MCF 10A (cell line): ENCODE data around the gene COBL. TPM values are rescaled to one million over a fixed set of nuclear protein-coding genes. Genes with fewer than 3 reads are reported as not detected.

Source experiments
- BruUV-seq: library from RNA; stranded (reverse); fragments of 400-500 nt; replicated peaks from 2 replicates; lab custom pipeline; 2021; lab: Mats Ljungman, UMichigan
- CTCF ChIA-PET: fragments of 300-600 bp; sonication (Branson Sonifier 250); formaldehyde crosslinking; extraction: SDS; loops from one replicate; lab custom pipeline; 2021; ENCODE audit warnings: antibody characterized with exemption, inconsistent platforms; lab: Yijun Ruan, JAX
- POLR2A ChIA-PET: fragments of 300-600, 350-650 bp; sonication (Branson Sonifier 250); formaldehyde crosslinking; extraction: SDS; loops from one replicate; lab custom pipeline; 2020; ENCODE audit warnings: antibody characterized with exemption, inconsistent platforms; lab: Yijun Ruan, JAX
- DNase-seq: peaks from one replicate; pipeline ENCODE4 v3.0.0-alpha.2; 2018; ENCODE audit not compliant: unreplicated experiment
- H3K27ac Mint-ChIP-seq: one replicate; pipeline ENCODE4 v1.8.0; 2022; ENCODE audit warnings: mild to moderate bottlenecking, low read depth, mixed read lengths; ENCODE audit not compliant: unreplicated experiment
- H3K27me3 Mint-ChIP-seq: one replicate; pipeline ENCODE4 v1.8.0; 2022; ENCODE audit warnings: mixed read lengths; ENCODE audit not compliant: insufficient read depth, unreplicated experiment
- H3K36me3 Mint-ChIP-seq: one replicate; pipeline ENCODE4 v1.8.0; 2022; ENCODE audit warnings: mild to moderate bottlenecking, moderate library complexity, mixed read lengths; ENCODE audit not compliant: insufficient read depth, unreplicated experiment
- H3K4me1 Mint-ChIP-seq: one replicate; pipeline ENCODE4 v1.8.0; 2022; ENCODE audit warnings: mixed read lengths; ENCODE audit not compliant: insufficient read depth, unreplicated experiment
- H3K4me3 Mint-ChIP-seq: one replicate; pipeline ENCODE4 v1.8.0; 2022; ENCODE audit warnings: mild to moderate bottlenecking, moderate library complexity, mixed read lengths; ENCODE audit not compliant: unreplicated experiment
- H3K9me3 Mint-ChIP-seq: one replicate; pipeline ENCODE4 v1.8.0; 2022; ENCODE audit warnings: mixed read lengths; ENCODE audit not compliant: unreplicated experiment
- CTCF ChIP-seq: fragments of 200-600 bp; IDR thresholded peaks from one replicate; pipeline ENCODE4 v1.8.0; 2022; ENCODE audit warnings: antibody characterized with exemption, mild to moderate bottlenecking; ENCODE audit not compliant: unreplicated experiment
- intact Hi-C: fragments of 100-400 bp; cut with micrococcal nuclease; formaldehyde crosslinking; loops from 2 replicates; pipeline ENCODE4 v1.14.1; 2022
- total RNA-seq: library from RNA; stranded (reverse); gene quantifications from 2 replicates; pipeline ENCODE4 v1.2.3, GENCODE V29; 2022

COBL gene
- total RNA-seq, 1 experiment from 2014 or later: 12.3 TPM

- no TSS peak for BruUV-seq
- Mint-ChIP-seq H3K9me3 (no peaks in the 10 kb centered on the region), H3K27me3 (no peaks in the 10 kb centered on the region), H3K27ac (no peak overlapping the region), H3K36me3 (peaks cover 13% of the 10 kb centered on the region), H3K4me1 (peaks cover 21% of the 10 kb centered on the region), H3K4me3 (no peak overlapping the region)
- ChIA-PET POLR2A (interaction anchor here (1.2 kb wide), 1 partner anchor 12 kb away, joined by 4 read pairs; no protein-coding TSS in a partner anchor), CTCF (interaction anchor here (0.5 to 1.2 kb wide), 6 partner anchors 14 to 167 kb away, joined by 3 to 4 read pairs (median 3); no protein-coding TSS in a partner anchor)
- no peak for DNase-seq
- intact Hi-C loops: no loop called here
- no peak for TF ChIP-seq CTCF
Measured at GRCh38 chr7:51327287-51327717, 10.7 kb upstream of the COBL start.

- peaks cover 13% of the 10 kb centered on the region for H3K36me3 Mint-ChIP-seq
- peaks cover 21% of the 10 kb centered on the region for H3K4me1 Mint-ChIP-seq
- intact Hi-C loops: no loop called here
- ChIA-PET POLR2A (interaction anchor here (0.7 kb wide), 1 partner anchor 13 kb away, joined by 3 read pairs; no protein-coding TSS in a partner anchor), CTCF (interaction anchor here (0.5 to 2.6 kb wide), 7 partner anchors 19 to 882 kb away, joined by 3 to 14 read pairs (median 4); no protein-coding TSS in a partner anchor)
- no peak overlapping the region for H3K27ac Mint-ChIP-seq
- no peaks in the 10 kb centered on the region for H3K9me3 Mint-ChIP-seq
- no peaks in the 10 kb centered on the region for H3K27me3 Mint-ChIP-seq
- TF ChIP-seq CTCF: no peak
- no peak overlapping the region for H3K4me3 Mint-ChIP-seq
- DNase-seq: no peak
- no TSS peak for BruUV-seq
Measured at GRCh38 chr7:51326656-51327286, 10.2 kb upstream of the COBL start.

- intact Hi-C loops: no loop called here
- Mint-ChIP-seq H3K4me1 (peaks cover 21% of the 10 kb centered on the region), H3K9me3 (no peaks in the 10 kb centered on the region), H3K36me3 (peaks cover 13% of the 10 kb centered on the region), H3K27ac (peak overlapping the region; percentile 94), H3K27me3 (no peaks in the 10 kb centered on the region), H3K4me3 (no peak overlapping the region)
- ChIA-PET POLR2A (interaction anchor here (0.5 to 3.0 kb wide), 5 partner anchors 9 to 100 kb away, joined by 3 to 17 read pairs (median 4); no protein-coding TSS in a partner anchor), CTCF (interaction anchor here (0.7 to 2.6 kb wide), 9 partner anchors 31 to 881 kb away, joined by 3 to 14 read pairs (median 4); no protein-coding TSS in a partner anchor)
- no peak for TF ChIP-seq CTCF
- no peak for DNase-seq
- BruUV-seq: no TSS peak
Measured at GRCh38 chr7:51325908-51326307, 9.3 kb upstream of the COBL start.

- POLR2A ChIA-PET: interaction anchor here (0.7 to 3.0 kb wide), 10 partner anchors 10 to 163 kb away, joined by 3 to 17 read pairs (median 4); no protein-coding TSS in a partner anchor
- peak; percentile 88 for DNase-seq
- no peak for TF ChIP-seq CTCF
- CTCF ChIA-PET: interaction anchor here (0.7 to 2.6 kb wide), 14 partner anchors 14 to 823 kb away, joined by 3 to 14 read pairs (median 4); no protein-coding TSS in a partner anchor
- intact Hi-C loops: no loop called here
- no TSS peak for BruUV-seq
- Mint-ChIP-seq H3K4me1 (peaks cover 21% of the 10 kb centered on the region), H3K27me3 (no peaks in the 10 kb centered on the region), H3K4me3 (no peak overlapping the region), H3K9me3 (no peaks in the 10 kb centered on the region), H3K36me3 (peaks cover 8% of the 10 kb centered on the region), H3K27ac (peak overlapping the region; percentile 94)
Measured at GRCh38 chr7:51325261-51325676, 8.7 kb upstream of the COBL start.
